ENCODE results near the gene HPS4. TPM values are rescaled to one million over a fixed set of nuclear protein-coding genes. Genes with fewer than 3 reads are reported as not detected.

Gene HPS4
- total RNA-seq, 1 donor from 2014 or later = 43.2 TPM

GRCh38 chr22:26516503-26516902 is 32.9 kb upstream of the HPS4 start:
- TF ChIP-seq CTCF (IDR thresholded peaks at IDR 0.05; ENCODE audit: unreplicated experiment) = no peak
- Mint-ChIP-seq H3K4me3 (ENCODE audit: low read depth) (no peak overlapping the region), H3K27ac (no peak overlapping the region), H3K27me3 (no peaks in the 10 kb centered on the region), H3K9me3 (ENCODE audit: low read depth) (no peaks in the 10 kb centered on the region), H3K4me1 (ENCODE audit: low read depth) (peaks cover 22% of the 10 kb centered on the region), H3K36me3 (ENCODE audit: insufficient read depth) (no peaks in the 10 kb centered on the region)
- no peak for DNase-seq (ENCODE audit: low spot score, unreplicated experiment)

GRCh38 chr22:26515931-26516330 is 32.3 kb upstream of the HPS4 start:
- H3K9me3 Mint-ChIP-seq (ENCODE audit: low read depth) = no peaks in the 10 kb centered on the region
- no peak overlapping the region for H3K27ac Mint-ChIP-seq

GRCh38 chr22:26514419-26515161 is 31.0 kb upstream of the HPS4 start:
- no peaks in the 10 kb centered on the region for H3K27me3 Mint-ChIP-seq
- peak overlapping the region; percentile 14 for H3K4me3 Mint-ChIP-seq (ENCODE audit: low read depth)
- no peak for TF ChIP-seq CTCF (IDR thresholded peaks at IDR 0.05; ENCODE audit: unreplicated experiment)
- no peak overlapping the region for H3K27ac Mint-ChIP-seq
- peaks cover 31% of the 10 kb centered on the region for H3K4me1 Mint-ChIP-seq (ENCODE audit: low read depth)
- H3K36me3 Mint-ChIP-seq (ENCODE audit: insufficient read depth) = peaks cover 4% of the 10 kb centered on the region
- H3K9me3 Mint-ChIP-seq (ENCODE audit: low read depth) = no peaks in the 10 kb centered on the region
- no peak for DNase-seq (ENCODE audit: low spot score, unreplicated experiment)

More at GRCh38 chr22:26515931-26516330, 32.3 kb upstream of the HPS4 start:
- DNase-seq (ENCODE audit: low spot score, unreplicated experiment) = no peak
- Mint-ChIP-seq H3K4me3 (ENCODE audit: low read depth) (no peak overlapping the region), H3K36me3 (ENCODE audit: insufficient read depth) (no peaks in the 10 kb centered on the region), H3K27me3 (no peaks in the 10 kb centered on the region), H3K4me1 (ENCODE audit: low read depth) (peaks cover 28% of the 10 kb centered on the region)
- TF ChIP-seq CTCF (IDR thresholded peaks at IDR 0.05; ENCODE audit: unreplicated experiment) = no peak

GRCh38 chr22:26513838-26514237 is 30.3 kb upstream of the HPS4 start:
- no peak for DNase-seq (ENCODE audit: low spot score, unreplicated experiment)
- TF ChIP-seq CTCF (IDR thresholded peaks at IDR 0.05; ENCODE audit: unreplicated experiment) = no peak
- H3K36me3 Mint-ChIP-seq (ENCODE audit: insufficient read depth) = peaks cover 9% of the 10 kb centered on the region
- H3K9me3 Mint-ChIP-seq (ENCODE audit: low read depth) = no peaks in the 10 kb centered on the region
- peaks cover 31% of the 10 kb centered on the region for H3K4me1 Mint-ChIP-seq (ENCODE audit: low read depth)
- H3K4me3 Mint-ChIP-seq (ENCODE audit: low read depth) = peak overlapping the region; percentile 99
- H3K27ac Mint-ChIP-seq = no peak overlapping the region
- H3K27me3 Mint-ChIP-seq = no peaks in the 10 kb centered on the region

- no peaks in the 10 kb centered on the region for H3K27me3 Mint-ChIP-seq
- peak within 1 kb of the TSS; percentile 99 for H3K27ac Mint-ChIP-seq
- peak within 1 kb of the TSS; percentile 99 for H3K4me3 Mint-ChIP-seq (ENCODE audit: low read depth)
- DNase-seq (ENCODE audit: low spot score, unreplicated experiment) = peak; percentile 90
- peaks cover 31% of the 10 kb centered on the region for H3K4me1 Mint-ChIP-seq (ENCODE audit: low read depth)
- TF ChIP-seq CTCF (IDR thresholded peaks at IDR 0.05; ENCODE audit: unreplicated experiment) = peak; percentile 51
- H3K9me3 Mint-ChIP-seq (ENCODE audit: low read depth) = no peaks in the 10 kb centered on the region
- peaks cover 9% of the 10 kb centered on the region for H3K36me3 Mint-ChIP-seq (ENCODE audit: insufficient read depth)
Measured at GRCh38 chr22:26512149-26512793, 28.7 kb upstream of the HPS4 start, which contains the start of gene TFIP11. TSS of gene TFIP11 (minus strand) at chr22:26512473. CDS start at chr22:26510272, 2,201 bp downstream.
